Astrocyte (in vitro differentiated cells and primary cell): ENCODE results near the gene MOB3B. TPM values are rescaled to one million over a fixed set of nuclear protein-coding genes. Genes with fewer than 3 reads are reported as not detected.

Source experiments
- DNase-seq: peaks from one replicate; pipeline ENCODE4 v3.0.0-alpha.2; 2010; ENCODE audit warnings: low read depth
- FAIRE-seq: peaks from 2 replicates; lab custom pipeline; 2011; peaks lifted over from hg19 to GRCh38; lab: Jason Lieb, UNC
- H2AFZ ChIP-seq: 2 replicates; pipeline ENCODE4 v1.6.0; 2012; ENCODE audit warnings: low read depth, low read length, inconsistent platforms
- H3K27ac ChIP-seq: 2 replicates; pipeline ENCODE4 v1.5.1; 2011; ENCODE audit warnings: low read depth, low read length, inconsistent platforms
- H3K27me3 ChIP-seq: 2 replicates; pipeline ENCODE4 v1.6.0; 2011; ENCODE audit warnings: low read length, inconsistent platforms; ENCODE audit not compliant: insufficient read depth
- H3K36me3 ChIP-seq: 2 replicates; pipeline ENCODE4 v1.5.1; 2011; ENCODE audit warnings: low read length, inconsistent platforms; ENCODE audit not compliant: insufficient read depth
- H3K4me1 ChIP-seq: 2 replicates; pipeline ENCODE4 v1.5.1; 2011; ENCODE audit warnings: low read length, inconsistent platforms; ENCODE audit not compliant: insufficient read depth
- H3K4me2 ChIP-seq: 2 replicates; pipeline ENCODE4 v1.6.0; 2012; ENCODE audit warnings: low read length, inconsistent platforms
- H3K4me3 ChIP-seq: 2 replicates; pipeline ENCODE4 v1.5.1; 2011; ENCODE audit warnings: low read depth, mild to moderate bottlenecking, low read length, inconsistent platforms; ENCODE audit not compliant: insufficient read depth
- H3K79me2 ChIP-seq: 2 replicates; pipeline ENCODE4 v1.6.0; 2012; ENCODE audit warnings: mild to moderate bottlenecking, low read length, inconsistent platforms; ENCODE audit not compliant: insufficient read depth
- H3K9ac ChIP-seq: 2 replicates; pipeline ENCODE4 v1.6.0; 2012; ENCODE audit warnings: mild to moderate bottlenecking, low read length, inconsistent platforms
- H3K9me3 ChIP-seq: 2 replicates; pipeline ENCODE4 v1.5.1; 2012; ENCODE audit warnings: low read depth, mild to moderate bottlenecking, low read length, inconsistent platforms; ENCODE audit not compliant: insufficient read depth
- H4K20me1 ChIP-seq: 2 replicates; pipeline ENCODE4 v1.6.0; 2012; ENCODE audit warnings: low read length, inconsistent platforms; ENCODE audit not compliant: insufficient read depth
- H3K27ac Mint-ChIP-seq: one replicate; pipeline ENCODE4 v1.8.0; 2021; ENCODE audit warnings: mild to moderate bottlenecking, mixed read lengths; ENCODE audit not compliant: unreplicated experiment
- H3K27me3 Mint-ChIP-seq: one replicate; pipeline ENCODE4 v1.8.0; 2021; ENCODE audit warnings: low read depth, mixed read lengths; ENCODE audit not compliant: unreplicated experiment
- H3K36me3 Mint-ChIP-seq: one replicate; pipeline ENCODE4 v1.8.0; 2021; ENCODE audit warnings: low read depth, mixed read lengths; ENCODE audit not compliant: unreplicated experiment
- H3K4me1 Mint-ChIP-seq: one replicate; pipeline ENCODE4 v1.8.0; 2021; ENCODE audit warnings: low read depth, mixed read lengths; ENCODE audit not compliant: unreplicated experiment
- H3K4me3 Mint-ChIP-seq: one replicate; pipeline ENCODE4 v1.8.0; 2021; ENCODE audit warnings: mild to moderate bottlenecking, moderate library complexity, mixed read lengths; ENCODE audit not compliant: unreplicated experiment
- H3K9me3 Mint-ChIP-seq: one replicate; pipeline ENCODE4 v1.8.0; 2021; ENCODE audit warnings: mild to moderate bottlenecking, mixed read lengths; ENCODE audit not compliant: unreplicated experiment
- CTCF ChIP-seq: IDR thresholded peaks from 2 replicates; pipeline ENCODE4 v1.5.1; 2011; ENCODE audit warnings: low read depth, mild to moderate bottlenecking, inconsistent platforms, low read length, moderate library complexity; ENCODE audit not compliant: insufficient read depth
- EZH2 ChIP-seq: IDR thresholded peaks from 2 replicates; pipeline ENCODE4 v1.6.1; 2012; ENCODE audit warnings: mild to moderate bottlenecking, low read length, inconsistent platforms; ENCODE audit not compliant: insufficient read depth
- total RNA-seq: library from RNA; stranded (reverse); gene quantifications from 2 replicates; pipeline ENCODE4 v1.2.1, GENCODE V29; 2021

MOB3B gene
- total RNA-seq, 1 donor from 2014 or later, result 3.9 TPM

- Mint-ChIP-seq H3K9me3 (peaks cover 1% of the 10 kb centered on the region), H3K36me3 (no peaks in the 10 kb centered on the region), H3K4me3 (no peak overlapping the region), H3K27ac (no peak overlapping the region), H3K27me3 (no peaks in the 10 kb centered on the region), H3K4me1 (peaks cover 4% of the 10 kb centered on the region)
- DNase-seq (no peak), FAIRE-seq (no peak)
- Histone ChIP-seq H2AFZ (no peak overlapping the region), H3K36me3 (no peaks in the 10 kb centered on the region), H3K27ac (no peak overlapping the region), H3K9me3 (no peaks in the 10 kb centered on the region), H3K4me1 (no peaks in the 10 kb centered on the region), H3K4me2 (no peak overlapping the region), H3K27me3 (peaks cover 2% of the 10 kb centered on the region), H3K79me2 (no peaks in the 10 kb centered on the region), H3K4me3 (no peak overlapping the region), H4K20me1 (no peaks in the 10 kb centered on the region), H3K9ac (no peak overlapping the region)
- TF ChIP-seq EZH2 (no peak), CTCF (no peak)
Observed at GRCh38 chr9:27491154-27491553, 38.5 kb downstream of the MOB3B start.

- Mint-ChIP-seq H3K27ac (no peak overlapping the region), H3K4me1 (peaks cover 2% of the 10 kb centered on the region), H3K27me3 (no peaks in the 10 kb centered on the region), H3K4me3 (no peak overlapping the region), H3K36me3 (no peaks in the 10 kb centered on the region), H3K9me3 (peaks cover 1% of the 10 kb centered on the region)
- TF ChIP-seq CTCF (no peak), EZH2 (no peak)
- no peaks in the 10 kb centered on the region for H3K36me3 ChIP-seq
- no peaks in the 10 kb centered on the region for H3K4me1 ChIP-seq
- no peak overlapping the region for H3K27ac ChIP-seq
- DNase-seq (no peak), FAIRE-seq (peak; percentile 5)
- no peaks in the 10 kb centered on the region for H4K20me1 ChIP-seq
- H3K4me3 ChIP-seq, result no peak overlapping the region
- H3K9ac ChIP-seq, result no peak overlapping the region
- H3K9me3 ChIP-seq, result no peaks in the 10 kb centered on the region
- no peak overlapping the region for H2AFZ ChIP-seq
- H3K79me2 ChIP-seq, result no peaks in the 10 kb centered on the region
- no peak overlapping the region for H3K4me2 ChIP-seq
- peaks cover 2% of the 10 kb centered on the region for H3K27me3 ChIP-seq
Observed at GRCh38 chr9:27489087-27489876, 40.3 kb downstream of the MOB3B start.

- H3K27me3 Mint-ChIP-seq, result no peaks in the 10 kb centered on the region
- no peak overlapping the region for H3K4me3 Mint-ChIP-seq
- no peaks in the 10 kb centered on the region for H4K20me1 ChIP-seq
- H3K4me1 Mint-ChIP-seq, result peaks cover 2% of the 10 kb centered on the region
- no peak overlapping the region for H3K4me3 ChIP-seq
- H2AFZ ChIP-seq, result no peak overlapping the region
- no peaks in the 10 kb centered on the region for H3K79me2 ChIP-seq
- H3K27ac Mint-ChIP-seq, result no peak overlapping the region
- no peak for FAIRE-seq
- TF ChIP-seq CTCF, result no peak
- no peak for TF ChIP-seq EZH2
- no peaks in the 10 kb centered on the region for H3K4me1 ChIP-seq
- H3K36me3 ChIP-seq, result no peaks in the 10 kb centered on the region
- peaks cover under 1% of the 10 kb centered on the region for H3K9me3 Mint-ChIP-seq
- no peak overlapping the region for H3K27ac ChIP-seq
- peaks cover 2% of the 10 kb centered on the region for H3K27me3 ChIP-seq
- H3K36me3 Mint-ChIP-seq, result no peaks in the 10 kb centered on the region
- DNase-seq, result no peak
- H3K9ac ChIP-seq, result no peak overlapping the region
- H3K9me3 ChIP-seq, result no peaks in the 10 kb centered on the region
- H3K4me2 ChIP-seq, result no peak overlapping the region
Observed at GRCh38 chr9:27487927-27488326, 41.7 kb downstream of the MOB3B start.
